ENCODE measurements around the gene PCK2.

GRCh38 chr14:24064091-24064795 is 29.9 kb upstream of the PCK2 start:
- TF ChIP-seq, protein P1, sequence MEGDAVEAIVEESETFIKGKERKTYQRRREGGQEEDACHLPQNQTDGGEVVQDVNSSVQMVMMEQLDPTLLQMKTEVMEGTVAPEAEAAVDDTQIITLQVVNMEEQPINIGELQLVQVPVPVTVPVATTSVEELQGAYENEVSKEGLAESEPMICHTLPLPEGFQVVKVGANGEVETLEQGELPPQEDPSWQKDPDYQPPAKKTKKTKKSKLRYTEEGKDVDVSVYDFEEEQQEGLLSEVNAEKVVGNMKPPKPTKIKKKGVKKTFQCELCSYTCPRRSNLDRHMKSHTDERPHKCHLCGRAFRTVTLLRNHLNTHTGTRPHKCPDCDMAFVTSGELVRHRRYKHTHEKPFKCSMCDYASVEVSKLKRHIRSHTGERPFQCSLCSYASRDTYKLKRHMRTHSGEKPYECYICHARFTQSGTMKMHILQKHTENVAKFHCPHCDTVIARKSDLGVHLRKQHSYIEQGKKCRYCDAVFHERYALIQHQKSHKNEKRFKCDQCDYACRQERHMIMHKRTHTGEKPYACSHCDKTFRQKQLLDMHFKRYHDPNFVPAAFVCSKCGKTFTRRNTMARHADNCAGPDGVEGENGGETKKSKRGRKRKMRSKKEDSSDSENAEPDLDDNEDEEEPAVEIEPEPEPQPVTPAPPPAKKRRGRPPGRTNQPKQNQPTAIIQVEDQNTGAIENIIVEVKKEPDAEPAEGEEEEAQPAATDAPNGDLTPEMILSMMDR (conservative IDR thresholded peaks at IDR 0.05), result no peak
- no peak for TF ChIP-seq ZFX (IDR thresholded peaks at IDR 0.05)
